OCI-LY3 (cell line): Measurements from ENCODE around the gene FAIM.

Experiments
- H2AFZ ChIP-seq: fragments of 200-600, 300-600 bp; shearing (Covaris generic); 2 replicates; pipeline ENCODE4 v1.6.0; 2014; ENCODE audit warnings: antibody characterized with exemption, low read depth, low read length
- H3K27ac ChIP-seq: fragments of 200-600, 300-600 bp; sonication (generic); 2 replicates; pipeline ENCODE4 v1.5.1; 2014; ENCODE audit warnings: mild to moderate bottlenecking, low read length, moderate library complexity, mixed read lengths
- H3K27me3 ChIP-seq: fragments of 200-600, 300-600 bp; sonication (generic); 2 replicates; pipeline ENCODE4 v1.6.1; 2014; ENCODE audit warnings: low read depth, low read length, mixed read lengths
- H3K36me3 ChIP-seq: fragments of 200-600, 300-600 bp; sonication (generic); replicated peaks from 2 replicates; pipeline ENCODE3; 2014; ENCODE audit warnings: low read depth, low read length, mixed read lengths
- H3K4me1 ChIP-seq: fragments of 300-600, 200-600 bp; sonication (generic); 2 replicates; pipeline ENCODE4 v1.6.1; 2014; ENCODE audit warnings: low read length, mixed read lengths
- H3K4me2 ChIP-seq: fragments of 200-600, 300-600 bp; sonication (generic); 2 replicates; pipeline ENCODE4 v1.6.1; 2014; ENCODE audit warnings: low read length, mixed read lengths
- H3K4me3 ChIP-seq: fragments of 300-600, 200-600 bp; sonication (generic); 2 replicates; pipeline ENCODE4 v1.5.1; 2014; ENCODE audit warnings: antibody characterized with exemption, mild to moderate bottlenecking, low read length, moderate library complexity
- H3K79me2 ChIP-seq: fragments of 300-600, 200-600 bp; shearing (Covaris generic); 2 replicates; pipeline ENCODE4 v1.6.1; 2014; ENCODE audit warnings: mild to moderate bottlenecking, low read length, mixed read lengths
- H3K9ac ChIP-seq: fragments of 300-600, 200-600 bp; shearing (Covaris generic); 2 replicates; pipeline ENCODE4 v1.6.0; 2014; ENCODE audit warnings: mild to moderate bottlenecking, low read length, moderate library complexity
- H3K9me3 ChIP-seq: fragments of 200-600, 300-600 bp; shearing (Covaris generic); 2 replicates; pipeline ENCODE4 v1.6.1; 2014; ENCODE audit warnings: low read length, mixed read lengths; ENCODE audit not compliant: insufficient read depth
- H4K20me1 ChIP-seq: fragments of 200-600, 300-600 bp; sonication (generic); 2 replicates; pipeline ENCODE4 v1.6.1; 2016; ENCODE audit warnings: low read length, mixed read lengths; ENCODE audit not compliant: insufficient read depth
- CTCF ChIP-seq: fragments of 200-600, 300-600 bp; sonication (generic); IDR thresholded peaks from 2 replicates; pipeline ENCODE4 v1.5.1; 2014; ENCODE audit warnings: antibody characterized with exemption, low read length, low read depth
- EZH2phosphoT487 ChIP-seq: fragments of 200-600 bp; shearing (Covaris generic); IDR thresholded peaks from 2 replicates; pipeline ENCODE4 v1.6.1; 2018; ENCODE audit warnings: antibody characterized with exemption, mixed run types, low read depth

FAIM gene

GRCh38 chr3:138629526-138629925 is 21.0 kb downstream of the FAIM start:
- Histone ChIP-seq H3K79me2 (no peaks in the 10 kb centered on the region), H3K36me3 (peaks cover 10% of the 10 kb centered on the region), H3K27ac (no peak overlapping the region), H3K27me3 (no peaks in the 10 kb centered on the region), H3K9me3 (no peaks in the 10 kb centered on the region), H3K4me2 (no peak overlapping the region), H3K4me3 (no peak overlapping the region), H3K9ac (no peak overlapping the region), H3K4me1 (no peaks in the 10 kb centered on the region), H2AFZ (no peak overlapping the region), H4K20me1 (no peaks in the 10 kb centered on the region)
- TF ChIP-seq EZH2phosphoT487 (no peak), CTCF (no peak)

- Histone ChIP-seq H3K9ac (no peak overlapping the region), H3K4me2 (no peak overlapping the region), H3K36me3 (peaks cover 3% of the 10 kb centered on the region), H2AFZ (no peak overlapping the region), H3K27ac (no peak overlapping the region), H3K4me3 (no peak overlapping the region), H3K9me3 (no peaks in the 10 kb centered on the region), H3K4me1 (peaks cover 12% of the 10 kb centered on the region), H3K79me2 (no peaks in the 10 kb centered on the region), H4K20me1 (no peaks in the 10 kb centered on the region), H3K27me3 (no peaks in the 10 kb centered on the region)
- TF ChIP-seq EZH2phosphoT487 (no peak), CTCF (no peak)
Observed at GRCh38 chr3:138638641-138639040, 30.1 kb downstream of the FAIM start.

GRCh38 chr3:138640537-138640936 is 32.0 kb downstream of the FAIM start:
- Histone ChIP-seq H3K9me3 (0 out of 2 replicates have a peak, but pooled peaks cover under 1% of the 10 kb centered on the region), H3K27me3 (no peaks in the 10 kb centered on the region), H3K9ac (no peak overlapping the region), H3K27ac (no peak overlapping the region), H2AFZ (no peak overlapping the region), H3K79me2 (no peaks in the 10 kb centered on the region), H3K4me2 (no peak overlapping the region), H3K36me3 (peaks cover 2% of the 10 kb centered on the region), H3K4me3 (no peak overlapping the region), H4K20me1 (no peaks in the 10 kb centered on the region), H3K4me1 (peaks cover 12% of the 10 kb centered on the region)
- TF ChIP-seq CTCF: no peak
- no peak for TF ChIP-seq EZH2phosphoT487

- peaks cover 2% of the 10 kb centered on the region for H3K36me3 ChIP-seq
- H3K27me3 ChIP-seq: no peaks in the 10 kb centered on the region
- no peaks in the 10 kb centered on the region for H3K79me2 ChIP-seq
- TF ChIP-seq EZH2phosphoT487 (no peak), CTCF (no peak)
- no peak overlapping the region for H3K4me3 ChIP-seq
- H4K20me1 ChIP-seq: no peaks in the 10 kb centered on the region
- H3K9ac ChIP-seq: no peak overlapping the region
- H3K9me3 ChIP-seq: 0 out of 2 replicates have a peak, but pooled peaks cover 4% of the 10 kb centered on the region
- no peak overlapping the region for H3K4me2 ChIP-seq
- no peak overlapping the region for H2AFZ ChIP-seq
- peaks cover 12% of the 10 kb centered on the region for H3K4me1 ChIP-seq
- H3K27ac ChIP-seq: no peak overlapping the region
Observed at GRCh38 chr3:138642226-138642926, 33.8 kb downstream of the FAIM start.
